Measurements from ENCODE around the gene ZNF618. TPM values are rescaled to one million over a fixed set of nuclear protein-coding genes. Genes with fewer than 3 reads are reported as not detected.

The ZNF618 gene
- total RNA-seq, 1 experiment from 2014 or later = 7.1 TPM

DNA sequence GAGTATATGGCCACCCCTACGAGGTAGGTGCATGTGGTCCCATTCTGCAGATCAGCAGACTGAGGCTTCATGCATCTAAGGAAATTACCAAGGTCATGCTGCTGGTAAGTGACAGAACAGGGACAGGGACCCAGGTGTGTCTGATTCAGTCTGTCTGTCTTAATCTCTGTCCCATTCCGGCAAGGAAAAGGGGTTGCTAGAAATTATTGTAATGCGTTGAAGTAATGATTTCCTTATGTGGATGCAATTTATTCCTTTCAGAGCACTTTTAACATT is 125.2 kb downstream of the ZNF618 start:
- in situ Hi-C loops (cut with HindIII; ENCODE audit: low pct_unique_long_range_greater_than_20kb, low sequenced_read_pairs) = no loop called here
- DNase-seq (ENCODE audit: low read depth) = no peak

DNA sequence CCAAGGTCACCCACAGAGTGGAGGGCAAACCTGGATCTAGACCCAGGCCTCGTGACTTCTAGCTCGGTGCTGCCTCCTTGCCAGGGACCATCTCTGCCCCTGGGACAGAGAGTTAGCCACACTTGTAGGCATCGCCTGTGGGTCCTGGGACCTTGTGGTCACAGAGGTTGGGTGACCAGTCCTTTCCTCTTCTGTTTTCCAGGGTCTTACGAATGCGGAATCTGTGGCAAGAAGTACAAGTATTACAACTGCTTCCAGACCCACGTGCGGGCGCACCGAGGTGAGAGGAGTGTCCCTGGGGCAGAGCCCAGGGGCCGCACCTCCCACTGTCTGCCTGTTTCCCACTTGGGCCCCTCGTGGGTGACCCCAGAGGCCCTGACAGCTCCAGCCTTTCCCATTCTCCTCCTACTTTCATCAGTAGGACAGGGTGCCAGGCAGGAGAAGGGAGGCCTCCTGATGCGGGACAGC is 125.7 kb downstream of the ZNF618 start:
- in situ Hi-C loops (cut with HindIII; ENCODE audit: low pct_unique_long_range_greater_than_20kb, low sequenced_read_pairs) = no loop called here
- DNase-seq (ENCODE audit: low read depth) = no peak

DNA sequence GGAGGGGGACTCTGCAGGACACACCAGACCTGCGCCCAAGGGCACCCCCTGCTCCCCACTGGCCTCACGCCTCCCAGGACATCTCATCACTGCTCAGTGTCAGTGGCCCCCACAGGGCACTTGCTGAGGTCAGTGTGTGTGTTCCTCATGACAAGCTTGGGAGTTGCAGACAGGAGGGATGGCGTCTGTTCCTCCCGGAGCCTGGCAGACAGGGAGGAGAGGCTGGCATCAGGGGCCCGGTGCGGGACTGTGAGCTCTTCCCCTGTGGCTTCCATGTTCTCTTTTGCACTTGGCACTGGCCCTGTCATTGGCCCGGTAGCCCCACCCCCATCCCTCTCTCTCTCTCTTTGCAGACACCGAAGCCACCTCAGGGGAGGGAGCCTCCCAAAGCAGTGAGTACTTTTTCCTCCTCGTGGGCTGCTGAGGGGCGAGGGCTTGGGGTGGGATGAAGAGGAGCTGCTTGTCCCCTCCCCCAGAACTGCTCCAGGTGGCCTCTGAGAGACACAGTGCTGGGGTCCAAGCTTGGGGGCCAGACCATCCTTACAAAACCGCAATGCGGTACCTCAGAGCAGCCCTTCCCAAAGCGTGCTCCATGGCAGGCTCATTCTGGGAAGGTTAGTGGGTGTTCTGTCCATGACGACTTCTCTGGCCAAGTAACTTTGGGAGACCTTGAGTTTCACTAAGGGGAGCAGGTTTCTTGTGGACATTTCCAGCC is 126.3 kb downstream of the ZNF618 start:
- DNase-seq (ENCODE audit: low read depth) = no peak
- in situ Hi-C loops (cut with HindIII; ENCODE audit: low pct_unique_long_range_greater_than_20kb, low sequenced_read_pairs) = no loop called here

DNA sequence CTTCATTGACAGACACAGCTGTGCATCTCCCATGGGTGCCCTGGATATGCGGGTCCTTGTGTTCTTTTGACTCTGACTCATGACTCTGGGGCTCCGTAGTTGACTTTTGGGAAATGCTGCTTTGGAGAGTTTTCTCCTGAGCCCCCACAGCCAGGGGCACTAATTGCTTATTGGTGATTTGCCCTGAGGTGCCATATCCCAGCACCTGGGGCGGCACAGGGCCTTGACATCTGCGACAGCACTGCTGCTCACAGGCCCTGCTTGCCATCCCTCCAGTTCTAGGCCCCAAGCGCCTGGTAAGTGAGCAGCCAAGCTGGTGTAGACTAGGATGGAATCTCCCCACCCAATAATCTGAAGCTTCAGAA is 126.9 kb downstream of the ZNF618 start:
- DNase-seq (ENCODE audit: low read depth) = no peak
- in situ Hi-C loops (cut with HindIII; ENCODE audit: low pct_unique_long_range_greater_than_20kb, low sequenced_read_pairs) = no loop called here

DNA sequence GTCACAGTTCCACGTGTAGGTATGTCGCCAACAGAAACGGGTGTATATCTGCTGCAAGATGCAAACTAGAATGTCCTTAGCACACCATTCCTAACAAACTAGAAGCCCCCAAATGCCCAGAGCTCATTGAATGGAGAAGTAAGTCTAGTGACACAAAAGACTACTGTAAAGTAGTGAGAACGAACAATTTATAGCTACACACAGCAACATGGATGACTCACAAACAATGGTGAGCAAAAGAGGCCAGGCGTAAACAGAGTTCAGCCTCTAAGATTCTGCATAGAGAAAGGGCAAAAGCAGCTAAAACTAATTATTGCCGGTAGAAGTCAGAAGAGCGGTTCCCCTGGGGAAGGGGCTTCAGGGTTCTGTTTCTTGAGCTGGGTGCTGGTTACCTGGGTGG is 127.2 kb downstream of the ZNF618 start:
- in situ Hi-C loops (cut with HindIII; ENCODE audit: low pct_unique_long_range_greater_than_20kb, low sequenced_read_pairs) = no loop called here
- DNase-seq (ENCODE audit: low read depth) = no peak

DNA sequence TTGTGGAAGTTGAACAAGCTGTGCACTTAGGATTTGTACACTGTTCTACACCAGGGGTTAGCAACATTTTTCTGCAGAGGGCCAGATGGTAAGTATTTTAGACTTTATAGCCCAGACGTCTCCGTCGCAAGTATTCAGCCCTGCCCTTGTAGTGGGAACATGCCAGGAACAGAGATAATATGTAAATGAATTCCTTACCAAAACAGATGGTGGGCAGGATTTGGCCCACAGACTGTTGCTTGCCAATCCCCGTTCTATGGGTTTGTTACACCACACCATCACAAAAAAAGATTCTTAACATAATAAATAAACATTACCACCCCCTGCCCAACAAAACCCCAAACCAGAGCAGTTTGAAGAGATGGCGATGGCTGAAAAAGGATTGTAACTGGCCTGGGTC is 127.6 kb downstream of the ZNF618 start:
- in situ Hi-C loops (cut with HindIII; ENCODE audit: low pct_unique_long_range_greater_than_20kb, low sequenced_read_pairs) = no loop called here
- DNase-seq (ENCODE audit: low read depth) = no peak

DNA sequence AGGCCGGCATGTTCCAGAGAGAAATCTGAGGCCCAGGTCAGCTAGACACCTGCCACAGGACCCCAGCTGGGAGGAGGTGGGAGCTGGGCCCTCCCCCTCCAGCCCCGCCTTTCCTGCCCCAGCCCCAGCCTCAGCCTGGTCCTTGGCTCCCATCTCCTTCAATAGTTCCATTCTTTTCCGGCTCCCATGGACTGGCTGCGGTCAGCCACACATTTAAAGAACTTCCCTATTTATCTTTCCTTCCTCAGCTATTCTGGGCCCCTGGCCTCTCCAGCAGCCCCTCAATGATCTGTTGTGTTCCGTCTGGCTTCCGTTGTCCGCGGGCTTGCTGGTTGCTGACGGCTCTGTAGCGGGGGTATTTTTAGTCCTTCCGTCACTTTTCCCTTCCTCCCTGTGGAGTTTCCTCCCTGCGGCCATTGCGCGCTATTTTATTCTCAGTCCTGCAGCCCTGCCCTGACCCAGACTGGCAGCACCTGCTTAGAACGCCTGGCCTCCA is 128.2 kb downstream of the ZNF618 start:
- no peak for DNase-seq (ENCODE audit: low read depth)
- in situ Hi-C loops (cut with HindIII; ENCODE audit: low pct_unique_long_range_greater_than_20kb, low sequenced_read_pairs) = no loop called here

DNA sequence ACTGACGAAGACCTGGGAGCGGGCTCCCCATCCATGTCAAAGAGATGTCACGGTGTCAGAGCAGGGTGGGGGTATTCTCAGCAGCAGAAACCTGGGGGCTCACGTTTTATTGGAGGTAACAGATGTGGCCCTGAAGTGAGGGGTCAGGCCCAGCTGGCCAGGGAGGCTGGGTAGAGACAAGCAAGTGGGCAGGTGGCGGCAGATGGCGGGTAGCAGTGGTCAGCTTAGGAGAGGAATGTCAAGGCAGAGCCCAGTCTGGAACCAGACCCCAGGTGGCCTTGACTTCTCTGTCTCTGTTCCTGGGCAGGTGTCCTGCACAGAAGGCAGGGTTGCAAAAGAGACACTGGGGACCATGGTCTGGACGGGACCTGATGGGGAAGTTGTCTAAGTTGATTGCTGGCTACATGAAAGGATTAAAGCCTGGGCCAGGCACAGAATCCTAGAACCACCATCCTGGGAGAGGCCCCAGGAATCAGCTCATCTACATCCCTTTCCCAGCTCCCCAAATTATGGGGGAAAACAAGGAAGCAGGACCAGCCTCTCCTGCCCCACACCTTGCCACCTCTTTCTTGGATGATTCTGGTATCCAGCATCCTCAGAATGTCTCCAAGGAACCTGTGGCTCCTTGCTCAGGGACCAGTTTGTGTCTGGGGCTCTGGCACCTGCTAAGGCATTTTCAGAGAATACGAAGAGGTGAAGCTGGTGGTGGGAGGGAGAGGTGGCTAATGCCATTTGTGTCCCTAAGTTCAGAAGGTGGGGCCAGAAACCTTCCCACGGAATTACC is 129.5 kb downstream of the ZNF618 start:
- in situ Hi-C loops (cut with HindIII; ENCODE audit: low pct_unique_long_range_greater_than_20kb, low sequenced_read_pairs) = no loop called here

DNA sequence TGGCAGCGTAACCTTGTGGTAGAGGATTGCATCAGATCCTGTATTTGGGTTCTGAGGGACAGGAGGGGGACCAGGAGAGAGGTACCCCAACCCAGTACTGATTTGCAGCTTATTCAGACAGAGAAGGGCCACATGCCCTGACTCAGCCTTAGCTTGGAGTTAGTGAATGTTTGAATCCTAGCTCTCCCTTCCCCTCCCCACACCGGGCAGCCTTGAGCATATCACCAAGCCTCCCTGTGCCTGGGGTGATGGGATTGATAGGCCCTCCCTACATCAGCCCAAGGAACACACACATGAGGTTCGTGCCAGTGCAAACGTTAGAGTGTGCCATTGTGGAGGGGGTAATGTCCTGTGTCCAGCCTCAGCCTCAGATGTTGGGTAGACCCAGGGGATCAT is 130.0 kb downstream of the ZNF618 start:
- in situ Hi-C loops (cut with HindIII; ENCODE audit: low pct_unique_long_range_greater_than_20kb, low sequenced_read_pairs) = no loop called here
- no peak for DNase-seq (ENCODE audit: low read depth)

More for the DNA sequence above, 129.5 kb downstream of the ZNF618 start:
- DNase-seq (ENCODE audit: low read depth) = no peak

DNA sequence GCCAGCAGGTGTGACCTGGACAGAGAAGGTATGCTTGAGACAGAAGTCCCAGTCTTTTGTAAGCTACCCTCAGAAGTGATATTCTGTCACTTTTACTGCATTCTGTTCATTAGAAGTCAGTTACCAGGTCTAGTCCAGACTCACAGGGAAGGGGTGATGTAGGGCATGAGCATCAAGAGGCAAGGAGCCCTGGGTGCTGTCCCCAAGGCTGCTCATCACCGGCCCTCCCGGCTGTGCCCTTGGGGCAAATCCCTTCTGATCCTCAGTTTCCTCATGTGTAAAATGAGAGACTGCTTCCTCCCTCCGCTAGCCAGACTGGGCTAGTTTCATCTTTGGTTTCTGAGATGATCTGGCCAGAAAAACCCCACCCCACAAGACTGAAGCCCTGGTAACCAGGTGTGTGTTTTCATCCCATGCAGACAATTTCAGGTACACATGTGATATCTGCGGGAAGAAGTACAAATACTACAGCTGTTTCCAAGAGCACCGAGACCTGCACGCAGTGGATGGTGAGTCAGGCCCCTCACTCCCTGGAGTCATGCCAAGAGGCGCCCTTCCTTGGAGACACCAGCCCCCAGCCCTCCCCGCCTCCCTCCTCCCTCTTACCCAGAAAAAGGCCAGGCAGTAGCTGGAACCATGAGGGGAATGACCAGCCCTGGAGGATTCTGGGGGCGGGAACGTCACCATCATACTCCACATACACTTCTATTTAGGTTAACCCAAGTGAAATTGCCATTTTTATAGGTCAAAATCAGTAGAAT is 131.0 kb downstream of the ZNF618 start:
- in situ Hi-C loops (cut with HindIII; ENCODE audit: low pct_unique_long_range_greater_than_20kb, low sequenced_read_pairs) = no loop called here
- no peak for DNase-seq (ENCODE audit: low read depth)

DNA sequence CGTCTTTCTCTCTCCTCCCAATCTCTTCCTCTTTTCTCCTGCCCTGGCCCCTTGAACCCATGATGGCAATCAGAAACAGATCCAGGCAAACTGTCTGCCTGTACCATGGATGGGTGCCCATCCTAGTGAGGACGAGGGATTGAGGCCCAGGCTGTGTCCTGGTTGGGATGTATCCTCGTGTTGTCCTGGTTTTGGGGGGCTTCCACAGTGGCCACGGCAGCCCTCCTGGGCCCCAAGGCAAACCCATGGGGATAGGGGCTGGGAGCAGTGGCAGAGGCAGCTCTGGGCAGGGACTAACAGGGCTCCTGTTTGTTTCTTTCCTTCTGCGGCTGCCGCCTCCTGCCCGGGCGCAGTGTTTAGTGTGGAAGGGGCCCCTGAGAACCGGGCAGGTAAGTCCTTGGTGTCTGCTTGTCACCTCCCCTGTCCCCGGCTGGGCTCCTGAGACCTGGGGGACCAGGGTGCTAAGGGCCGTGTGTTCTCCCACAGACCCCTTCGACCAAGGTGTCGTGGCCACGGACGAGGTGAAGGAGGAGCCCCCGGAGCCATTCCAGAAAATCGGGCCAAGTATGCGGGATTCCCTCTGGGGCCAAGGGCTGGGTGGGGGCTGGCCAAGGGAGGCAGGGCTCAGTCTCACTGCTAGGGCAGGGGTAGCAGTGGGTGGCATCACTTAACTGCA is 132.0 kb downstream of the ZNF618 start:
- no peak for DNase-seq (ENCODE audit: low read depth)
- in situ Hi-C loops (cut with HindIII; ENCODE audit: low pct_unique_long_range_greater_than_20kb, low sequenced_read_pairs) = no loop called here

DNA sequence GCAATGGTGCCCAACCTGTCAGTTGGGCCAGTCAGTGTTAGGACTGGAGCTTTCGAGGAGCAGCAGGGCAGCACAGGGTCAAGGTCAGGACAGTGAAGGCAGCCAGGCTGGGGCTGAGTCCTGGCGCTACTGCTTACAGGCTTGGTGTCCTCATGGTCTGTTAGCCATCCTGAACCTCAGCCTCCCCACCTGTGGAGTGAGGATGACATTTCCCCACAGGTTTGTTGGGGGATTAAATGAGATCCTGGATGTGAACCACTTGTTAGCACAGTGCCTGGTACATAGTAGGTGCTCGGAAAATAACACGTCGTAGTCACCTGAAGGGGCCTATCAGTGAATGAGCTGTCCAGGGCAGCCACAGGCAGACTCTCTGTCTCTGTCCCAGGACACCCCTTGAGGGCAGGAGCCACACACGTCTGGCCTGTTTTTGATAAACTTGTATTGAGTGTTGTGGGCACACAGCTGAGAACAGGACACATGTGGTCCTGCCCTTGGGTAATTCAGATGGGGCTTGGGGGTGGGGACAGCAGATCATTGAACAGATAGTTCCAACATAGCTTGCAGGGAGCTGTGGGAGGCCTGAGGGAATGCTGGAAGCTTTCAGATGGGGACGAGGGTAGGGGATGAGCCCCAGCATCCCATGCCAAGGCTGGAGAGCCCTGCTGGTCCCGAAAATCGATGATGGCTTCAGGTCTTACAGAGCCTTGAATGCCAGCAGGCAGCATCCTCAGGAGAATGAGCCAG is 132.7 kb downstream of the ZNF618 start:
- in situ Hi-C loops (cut with HindIII; ENCODE audit: low pct_unique_long_range_greater_than_20kb, low sequenced_read_pairs) = no loop called here
- no peak for DNase-seq (ENCODE audit: low read depth)

DNA sequence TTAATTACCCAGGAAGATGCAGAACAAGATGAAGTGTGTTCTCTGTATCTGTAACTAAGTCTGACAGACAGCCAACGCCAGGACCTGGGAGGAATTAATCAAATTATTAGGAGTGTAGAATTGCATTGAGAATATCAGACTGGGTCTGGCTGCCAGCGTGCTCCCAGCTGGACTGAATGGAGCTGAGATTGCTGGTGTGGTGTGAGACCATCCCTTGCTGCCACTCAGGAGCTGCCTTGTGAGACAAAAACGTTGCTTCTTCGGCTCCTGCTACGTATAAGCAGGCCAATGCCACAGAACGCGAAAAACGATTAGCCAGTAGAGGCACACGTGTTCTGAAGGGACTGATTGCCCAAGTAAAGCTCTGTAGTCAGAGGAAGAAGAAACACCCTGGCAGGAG is 135.2 kb downstream of the ZNF618 start:
- in situ Hi-C loops (cut with HindIII; ENCODE audit: low pct_unique_long_range_greater_than_20kb, low sequenced_read_pairs) = no loop called here
- DNase-seq (ENCODE audit: low read depth) = no peak

DNA sequence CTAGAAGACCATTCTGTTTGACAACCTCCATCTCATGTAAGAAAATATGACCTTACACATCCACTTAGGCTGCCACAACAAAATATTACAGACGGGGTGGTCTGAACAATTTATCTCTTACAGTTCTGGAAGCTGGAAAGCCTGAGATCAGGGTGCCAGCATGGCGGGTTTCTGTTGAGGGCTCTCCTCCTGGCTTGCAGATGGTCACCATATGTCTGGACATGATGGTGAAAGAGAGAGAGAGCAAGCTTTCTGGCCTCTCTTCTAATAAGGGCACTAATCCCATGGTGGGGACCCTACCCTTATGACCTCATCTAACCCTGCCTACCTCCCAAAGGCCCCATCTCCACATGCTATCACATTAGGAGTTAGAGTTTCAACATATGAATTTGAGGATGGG is 136.0 kb downstream of the ZNF618 start:
- DNase-seq (ENCODE audit: low read depth) = no peak
- in situ Hi-C loops (cut with HindIII; ENCODE audit: low pct_unique_long_range_greater_than_20kb, low sequenced_read_pairs) = no loop called here

DNA sequence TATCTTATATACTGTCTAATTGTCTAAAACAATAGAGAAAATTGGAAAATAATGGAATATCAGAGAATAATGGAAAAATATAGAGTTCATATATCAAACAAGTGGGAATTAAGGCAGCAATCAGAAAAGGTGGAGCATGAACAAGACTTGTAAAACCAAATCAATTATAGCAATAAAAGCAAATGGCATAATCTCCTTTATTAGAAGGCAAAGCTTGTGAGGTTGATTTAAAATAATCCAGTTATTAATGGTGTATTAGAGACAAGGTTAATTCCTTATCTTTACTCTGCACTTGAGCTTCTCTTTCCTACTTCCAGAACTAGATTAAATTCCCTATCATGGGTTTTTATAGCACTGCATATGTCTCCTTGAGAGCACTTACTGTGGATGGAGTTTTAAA is 137.9 kb downstream of the ZNF618 start:
- DNase-seq (ENCODE audit: low read depth) = no peak
- in situ Hi-C loops (cut with HindIII; ENCODE audit: low pct_unique_long_range_greater_than_20kb, low sequenced_read_pairs) = no loop called here

DNA sequence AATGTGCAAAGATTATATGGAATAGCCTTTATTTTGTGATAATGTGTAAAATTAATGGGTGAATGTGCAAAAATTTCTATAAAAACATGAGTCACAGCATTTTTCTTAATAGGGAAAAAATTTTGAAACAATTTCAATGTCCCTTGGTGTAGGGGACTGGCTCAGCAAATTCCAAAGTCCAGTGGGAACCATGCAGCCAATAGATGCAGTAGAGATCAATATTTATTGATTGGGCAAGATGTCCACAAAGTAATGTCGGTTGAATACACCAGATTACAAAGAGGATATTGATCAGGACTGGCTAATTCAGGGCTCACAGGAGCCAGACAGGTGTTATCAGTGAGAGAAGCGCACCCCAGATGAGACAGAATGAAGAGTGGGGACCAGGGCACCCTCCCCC is 139.5 kb downstream of the ZNF618 start:
- DNase-seq (ENCODE audit: low read depth) = no peak
- in situ Hi-C loops (cut with HindIII; ENCODE audit: low pct_unique_long_range_greater_than_20kb, low sequenced_read_pairs) = no loop called here

DNA sequence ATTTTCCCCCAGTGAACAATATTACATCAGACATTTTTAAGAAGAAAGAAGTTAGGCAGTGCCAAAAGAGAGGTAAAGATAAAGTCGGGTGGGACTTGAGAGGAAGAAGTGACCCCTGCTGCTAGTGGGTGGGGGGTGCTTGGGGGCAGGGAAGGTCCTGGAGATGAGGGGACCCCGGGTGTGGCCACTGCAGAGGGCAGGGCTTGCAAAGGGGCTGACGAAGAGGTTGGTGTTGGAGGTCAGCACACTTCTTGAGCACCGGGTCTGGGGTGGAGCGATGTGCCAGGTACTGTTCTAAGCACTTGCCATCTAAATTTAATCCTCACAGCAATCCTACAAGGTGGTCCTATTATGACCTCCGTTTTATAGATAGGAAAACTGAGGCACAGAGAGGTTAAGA is 140.0 kb downstream of the ZNF618 start:
- no peak for DNase-seq (ENCODE audit: low read depth)
- in situ Hi-C loops (cut with HindIII; ENCODE audit: low pct_unique_long_range_greater_than_20kb, low sequenced_read_pairs) = no loop called here

Measured in Caki2 (cell line).